HepG2 (cell line): Measurements from ENCODE around the gene MRPL10. TPM values are rescaled to one million over a fixed set of nuclear protein-coding genes. Genes with fewer than 3 reads are reported as not detected.
A peak's percentile ranks its signal among the peaks of the same experiment; 100 is the strongest.

Experiments used
- ADNP ChIP-seq: sonication (generic); formaldehyde crosslinking; IDR thresholded peaks from 2 replicates; pipeline ENCODE4 v1.4.0; 2020; ENCODE audit warnings: missing genetic modification reagents
- BRD4 ChIP-seq: sonication (generic); formaldehyde crosslinking; IDR thresholded peaks from 2 replicates; pipeline ENCODE4 v1.4.0; 2020; ENCODE audit warnings: missing genetic modification reagents
- DMAP1 ChIP-seq: IDR thresholded peaks from 2 replicates; pipeline ENCODE4 v1.6.1; 2016
- GLI4 ChIP-seq: sonication (generic); formaldehyde crosslinking; IDR thresholded peaks from 2 replicates; pipeline ENCODE4 v1.5.1; 2020; ENCODE audit warnings: missing genetic modification reagents, mild to moderate bottlenecking, moderate library complexity, borderline replicate concordance
- HOXA7 ChIP-seq: sonication (generic); formaldehyde crosslinking; IDR thresholded peaks from 2 replicates; pipeline ENCODE4 v1.8.1; 2022; ENCODE audit warnings: mild to moderate bottlenecking, missing genetic modification reagents, moderate library complexity
- JDP2 ChIP-seq: sonication (generic); formaldehyde crosslinking; IDR thresholded peaks from 2 replicates; pipeline ENCODE4 v1.8.1; 2022; ENCODE audit warnings: missing genetic modification reagents, borderline replicate concordance
- MAF1 ChIP-seq: sonication (generic); formaldehyde crosslinking; IDR thresholded peaks from 2 replicates; pipeline ENCODE4 v1.5.0; 2020; ENCODE audit warnings: missing genetic modification reagents, borderline replicate concordance
- MIER3 ChIP-seq: IDR thresholded peaks from 2 replicates; pipeline ENCODE4 v1.6.1; 2016; ENCODE audit warnings: missing compliant biosample characterization, borderline replicate concordance
- NFYB ChIP-seq: sonication (generic); formaldehyde crosslinking; IDR thresholded peaks from 2 replicates; pipeline ENCODE4 v1.4.0; 2020; ENCODE audit warnings: missing genetic modification reagents
- PAWR ChIP-seq: sonication (generic); formaldehyde crosslinking; IDR thresholded peaks from 2 replicates; pipeline ENCODE4 v1.4.0; 2020; ENCODE audit warnings: missing genetic modification reagents, mild to moderate bottlenecking, borderline replicate concordance
- PPARG ChIP-seq: conservative IDR thresholded peaks from 2 replicates; pipeline ENCODE4 v1.6.1; 2016; ENCODE audit warnings: missing biosample characterization, missing genetic modification reagents
- RARG ChIP-seq: sonication (generic); formaldehyde crosslinking; IDR thresholded peaks from 2 replicates; pipeline ENCODE4 v1.4.0; 2020; ENCODE audit warnings: low read depth, mild to moderate bottlenecking, missing genetic modification reagents
- RELA ChIP-seq: sonication (generic); formaldehyde crosslinking; IDR thresholded peaks from 2 replicates; pipeline ENCODE4 v1.4.0; 2020; ENCODE audit warnings: missing genetic modification reagents
- SIN3B ChIP-seq: fragments of 150-350 bp; IDR thresholded peaks from 2 replicates; pipeline ENCODE4 v1.6.1; 2014; ENCODE audit warnings: low read length
- SRSF9 ChIP-seq: fragments of 200-400 bp; formaldehyde crosslinking; IDR thresholded peaks from 2 replicates; pipeline ENCODE4 v1.6.1; 2018; ENCODE audit warnings: borderline replicate concordance, mild to moderate bottlenecking, low read depth, low read length; ENCODE audit not compliant: insufficient read depth, poor library complexity, severe bottlenecking
- ZNF17 ChIP-seq: sonication (generic); formaldehyde crosslinking; IDR thresholded peaks from 2 replicates; pipeline ENCODE4 v1.5.0; 2020; ENCODE audit warnings: mild to moderate bottlenecking, missing genetic modification reagents
- ZNF335 ChIP-seq: sonication (generic); formaldehyde crosslinking; IDR thresholded peaks from 2 replicates; pipeline ENCODE4 v1.4.0; 2020; ENCODE audit warnings: missing genetic modification reagents
- ZNF33B ChIP-seq: sonication (generic); formaldehyde crosslinking; IDR thresholded peaks from 2 replicates; pipeline ENCODE4 v1.5.1; 2020; ENCODE audit warnings: mild to moderate bottlenecking, missing genetic modification reagents
- ZNF564 ChIP-seq: sonication (generic); formaldehyde crosslinking; IDR thresholded peaks from 2 replicates; pipeline ENCODE4 v1.8.1; 2023; ENCODE audit warnings: mild to moderate bottlenecking, missing genetic modification reagents
- ZNF598 ChIP-seq: sonication (generic); formaldehyde crosslinking; IDR thresholded peaks from 2 replicates; pipeline ENCODE4 v1.5.1; 2020; ENCODE audit warnings: mild to moderate bottlenecking, missing genetic modification reagents, borderline replicate concordance
- ZNF790 ChIP-seq: sonication (generic); formaldehyde crosslinking; IDR thresholded peaks from 2 replicates; pipeline ENCODE4 v1.8.0; 2022; ENCODE audit warnings: missing genetic modification reagents, mild to moderate bottlenecking, borderline replicate concordance
- polyA plus RNA-seq, 8 experiments: library from polyadenylated mRNA; depleted of rRNA in 3 of 8; stranded (reverse) in 7 of 8; unstranded in 1 of 8; fragments of >200 nt; fragmentation: Illumina TruSeq in 4 of 8; extraction: Trizol in 4 of 8; gene quantifications; 2 replicates each; pipeline versions ENCODE4 v1.2.1 to v1.2.3, GENCODE V29; 2011 to 2016; ENCODE audit warnings: low read depth in 4 of 8, missing spikeins in 1 of 8, mixed read lengths in 1 of 8; ENCODE audit not compliant: insufficient read depth in 1 of 8
- total RNA-seq, 5 experiments: library from RNA; depleted of rRNA; stranded (reverse); fragments of >200 nt; fragmentation: Illumina TruSeq; extraction: Trizol; gene quantifications; 2 replicates each; pipeline ENCODE4 v1.2.3, GENCODE V29; 2016; ENCODE audit warnings: low read depth in 1 of 5
- TF ChIP-seq, protein P1 (sequence below): IDR thresholded peaks from 2 replicates; pipeline ENCODE4 v1.6.1; 2016; ENCODE audit warnings: low read depth, borderline replicate concordance
- TF ChIP-seq, protein P2 (sequence below): IDR thresholded peaks from 2 replicates; pipeline ENCODE4 v1.6.1; 2016; ENCODE audit warnings: missing compliant biosample characterization, missing genetic modification reagents, borderline replicate concordance
- TF ChIP-seq, protein P3 (sequence below): sonication (generic); formaldehyde crosslinking; IDR thresholded peaks from 2 replicates; pipeline ENCODE4 v1.4.0; 2020; ENCODE audit warnings: missing genetic modification reagents
- TF ChIP-seq, protein P4 (sequence below): sonication (generic); formaldehyde crosslinking; conservative IDR thresholded peaks from 2 replicates; pipeline ENCODE4 v1.4.0; 2020; ENCODE audit warnings: missing genetic modification reagents
- TF ChIP-seq, protein P5 (sequence below): IDR thresholded peaks from 2 replicates; pipeline ENCODE4 v1.6.1; 2016; ENCODE audit warnings: control low read depth

MRPL10 gene
- total and polyA plus RNA-seq, 2 of the 13 experiments (the other 11 are each of a cell fraction or from before 2014, with no cell fraction given), result 56.7 to 149 TPM

DNA sequence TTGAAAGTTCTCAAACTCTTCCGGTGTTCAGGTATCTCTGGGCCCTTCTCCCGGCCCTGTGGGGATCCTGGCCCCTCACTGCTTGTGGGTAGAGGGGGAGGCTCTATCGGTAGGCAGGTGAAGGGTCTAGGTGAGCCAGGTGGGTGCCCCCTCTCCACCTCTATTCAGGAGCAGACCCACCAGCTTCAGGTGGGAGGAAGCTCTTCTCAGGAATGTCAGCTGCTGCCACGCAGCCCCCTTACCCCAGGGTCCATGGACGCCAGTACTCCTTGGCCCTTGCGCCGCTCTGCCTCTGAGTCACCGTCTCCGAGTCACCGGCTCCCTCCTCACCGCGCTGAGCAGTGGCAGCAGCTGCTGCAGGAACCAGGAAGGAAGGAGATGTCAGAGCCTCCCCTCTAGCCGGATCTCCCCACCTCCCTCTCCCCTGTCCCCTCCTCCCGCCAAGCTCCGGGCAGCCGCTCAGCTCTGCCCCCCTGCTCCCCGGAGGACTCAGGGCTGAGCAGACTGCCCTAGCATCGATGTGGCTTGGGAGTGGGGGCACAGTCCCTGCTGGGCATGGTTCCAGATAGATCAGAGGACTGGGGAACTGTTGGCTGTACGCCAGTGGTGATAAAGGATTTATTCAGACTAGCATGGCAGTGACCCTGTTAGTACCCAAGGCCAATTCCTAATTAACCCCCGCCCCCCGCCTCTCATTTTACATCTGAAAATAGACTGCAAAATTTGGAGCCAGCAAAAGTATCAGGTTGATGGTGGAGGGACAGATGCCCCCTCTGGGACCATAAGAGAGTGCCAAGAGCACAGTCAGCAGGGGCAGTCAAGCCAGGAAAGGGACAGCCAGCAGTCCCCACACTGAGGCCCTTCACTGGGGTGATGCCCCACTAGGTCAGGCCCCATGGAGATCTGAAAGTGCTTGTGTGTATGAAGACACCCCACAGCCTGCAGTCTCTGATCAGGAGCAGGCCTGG lies 9.6 kb downstream of the MRPL10 start, which contains the start of gene OSBPL7 (continued):
- TF ChIP-seq NFYB, result no peak
- TF ChIP-seq SRSF9, result no peak
- TF ChIP-seq ZNF17, result no peak
- TF ChIP-seq, protein P1, sequence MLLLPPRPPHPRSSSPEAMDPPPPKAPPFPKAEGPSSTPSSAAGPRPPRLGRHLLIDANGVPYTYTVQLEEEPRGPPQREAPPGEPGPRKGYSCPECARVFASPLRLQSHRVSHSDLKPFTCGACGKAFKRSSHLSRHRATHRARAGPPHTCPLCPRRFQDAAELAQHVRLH (CRISPR knock-in tag), result peak; percentile 83; the same call in 1 of the 2 replicates
- TF ChIP-seq ZNF598 (CRISPR knock-in tag), result peak; percentile 50; the same call in 1 of the 2 replicates
- TF ChIP-seq ZNF790 (CRISPR knock-in tag), result no peak
- TF ChIP-seq DMAP1 (CRISPR knock-in tag), result peak; percentile 73
- TF ChIP-seq HOXA7 (CRISPR knock-in tag), result no peak
- no peak for TF ChIP-seq ZNF564
- 0 out of 2 replicates have a peak, but pooled peaks have one; percentile 23 for TF ChIP-seq SIN3B
- 0 out of 2 replicates have a peak, but pooled peaks have one; percentile 63 for TF ChIP-seq GLI4 (CRISPR knock-in tag)
- TF ChIP-seq JDP2 (CRISPR knock-in tag), result no peak
- no peak for TF ChIP-seq ADNP (CRISPR knock-in tag)
- TF ChIP-seq PAWR (CRISPR knock-in tag), result no peak
- TF ChIP-seq, protein P2, sequence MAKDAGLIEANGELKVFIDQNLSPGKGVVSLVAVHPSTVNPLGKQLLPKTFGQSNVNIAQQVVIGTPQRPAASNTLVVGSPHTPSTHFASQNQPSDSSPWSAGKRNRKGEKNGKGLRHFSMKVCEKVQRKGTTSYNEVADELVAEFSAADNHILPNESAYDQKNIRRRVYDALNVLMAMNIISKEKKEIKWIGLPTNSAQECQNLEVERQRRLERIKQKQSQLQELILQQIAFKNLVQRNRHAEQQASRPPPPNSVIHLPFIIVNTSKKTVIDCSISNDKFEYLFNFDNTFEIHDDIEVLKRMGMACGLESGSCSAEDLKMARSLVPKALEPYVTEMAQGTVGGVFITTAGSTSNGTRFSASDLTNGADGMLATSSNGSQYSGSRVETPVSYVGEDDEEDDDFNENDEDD, result no peak; the same call in 1 of the 2 replicates
- 0 out of 2 replicates have a peak, but pooled peaks have one; percentile 45 for TF ChIP-seq RELA (CRISPR knock-in tag)
- TF ChIP-seq BRD4, result no peak; the same call in 1 of the 2 replicates
- peak; percentile 26; the same call in 1 of the 2 replicates for TF ChIP-seq ZNF33B (CRISPR knock-in tag)
- TF ChIP-seq, protein P3, sequence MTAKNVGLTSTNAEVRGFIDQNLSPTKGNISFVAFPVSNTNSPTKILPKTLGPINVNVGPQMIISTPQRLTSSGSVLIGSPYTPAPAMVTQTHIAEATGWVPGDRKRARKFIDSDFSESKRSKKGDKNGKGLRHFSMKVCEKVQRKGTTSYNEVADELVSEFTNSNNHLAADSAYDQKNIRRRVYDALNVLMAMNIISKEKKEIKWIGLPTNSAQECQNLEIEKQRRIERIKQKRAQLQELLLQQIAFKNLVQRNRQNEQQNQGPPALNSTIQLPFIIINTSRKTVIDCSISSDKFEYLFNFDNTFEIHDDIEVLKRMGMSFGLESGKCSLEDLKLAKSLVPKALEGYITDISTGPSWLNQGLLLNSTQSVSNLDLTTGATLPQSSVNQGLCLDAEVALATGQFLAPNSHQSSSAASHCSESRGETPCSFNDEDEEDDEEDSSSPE (CRISPR knock-in tag), result peak; percentile 80
- TF ChIP-seq RARG (CRISPR knock-in tag), result no peak
- TF ChIP-seq PPARG (CRISPR knock-in tag), result 0 out of 2 replicates have a peak, but pooled peaks have one; percentile 23
- TF ChIP-seq, protein P4, sequence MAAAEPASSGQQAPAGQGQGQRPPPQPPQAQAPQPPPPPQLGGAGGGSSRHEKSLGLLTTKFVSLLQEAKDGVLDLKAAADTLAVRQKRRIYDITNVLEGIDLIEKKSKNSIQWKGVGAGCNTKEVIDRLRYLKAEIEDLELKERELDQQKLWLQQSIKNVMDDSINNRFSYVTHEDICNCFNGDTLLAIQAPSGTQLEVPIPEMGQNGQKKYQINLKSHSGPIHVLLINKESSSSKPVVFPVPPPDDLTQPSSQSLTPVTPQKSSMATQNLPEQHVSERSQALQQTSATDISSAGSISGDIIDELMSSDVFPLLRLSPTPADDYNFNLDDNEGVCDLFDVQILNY, result 0 out of 2 replicates have a peak, but pooled peaks have one; percentile 67
- peak; percentile 72; the same call in 1 of the 2 replicates for TF ChIP-seq MIER3
- TF ChIP-seq ZNF335, result peak; percentile 53; the same call in 1 of the 2 replicates
- no peak for TF ChIP-seq MAF1 (CRISPR knock-in tag)
- TF ChIP-seq, protein P5, sequence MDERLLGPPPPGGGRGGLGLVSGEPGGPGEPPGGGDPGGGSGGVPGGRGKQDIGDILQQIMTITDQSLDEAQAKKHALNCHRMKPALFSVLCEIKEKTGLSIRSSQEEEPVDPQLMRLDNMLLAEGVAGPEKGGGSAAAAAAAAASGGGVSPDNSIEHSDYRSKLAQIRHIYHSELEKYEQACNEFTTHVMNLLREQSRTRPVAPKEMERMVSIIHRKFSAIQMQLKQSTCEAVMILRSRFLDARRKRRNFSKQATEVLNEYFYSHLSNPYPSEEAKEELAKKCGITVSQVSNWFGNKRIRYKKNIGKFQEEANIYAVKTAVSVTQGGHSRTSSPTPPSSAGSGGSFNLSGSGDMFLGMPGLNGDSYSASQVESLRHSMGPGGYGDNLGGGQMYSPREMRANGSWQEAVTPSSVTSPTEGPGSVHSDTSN (CRISPR knock-in tag), result no peak
